ENCODE results near the gene RFK. TPM values are rescaled to one million over a fixed set of nuclear protein-coding genes. Genes with fewer than 3 reads are reported as not detected.
A peak's percentile ranks its signal among the peaks of the same experiment; 100 is the strongest.
"Not testable (repeated sequence)": the region's sequence is repeated elsewhere in the genome, so short reads cannot be mapped to it uniquely, and the experiment has no call there.

The RFK gene
- 17.8 TPM for polyA plus RNA-seq (2013, experiment 1 of 2; ENCODE audit: insufficient read length)
- 18.1 TPM for polyA plus RNA-seq (2013, experiment 2 of 2; ENCODE audit: insufficient read length)

DNA sequence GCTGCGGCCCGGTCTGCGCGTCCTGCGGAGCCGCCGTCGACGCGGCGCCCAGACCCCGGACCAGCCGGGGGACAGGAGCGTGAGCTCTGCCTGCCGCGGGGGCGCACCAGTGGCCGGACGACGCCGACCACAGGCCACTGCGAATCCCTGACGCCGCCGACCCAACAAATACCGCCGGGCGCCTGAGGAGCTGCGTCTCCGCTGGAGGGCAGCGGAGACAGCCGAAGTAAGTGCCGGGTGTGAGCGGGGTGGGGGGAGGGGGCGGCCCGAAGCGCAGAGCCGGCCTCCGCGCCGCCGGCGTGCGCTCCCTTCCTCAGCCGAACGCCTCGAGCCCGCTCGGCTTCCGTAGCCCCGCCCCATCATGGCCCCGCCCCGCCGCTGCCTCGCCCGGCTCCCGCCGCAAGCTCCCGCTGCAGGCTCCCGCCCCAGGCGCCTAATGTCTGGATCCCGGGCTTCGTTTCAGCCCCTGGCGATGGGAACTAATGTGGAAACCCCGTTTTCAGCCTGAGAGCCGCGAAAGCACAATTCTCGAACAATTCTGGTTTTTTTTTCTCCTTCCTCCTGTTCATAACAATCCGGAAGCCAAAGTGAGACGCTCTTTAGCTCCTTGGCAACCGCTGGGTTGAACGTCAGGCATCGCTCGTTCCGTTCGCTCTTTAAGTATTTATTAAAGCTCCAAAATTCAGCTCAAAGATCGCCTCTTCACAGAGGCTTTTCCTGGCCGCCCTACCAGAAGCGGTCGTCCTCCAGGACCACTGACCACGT lies at the start of gene RFK:
TSS of gene RFK (minus strand) at position 232 of the 765 bp plus-strand sequence. CDS start 255 bp downstream, outside the sequence.
- peak; percentile 93 for DNase-seq

DNA sequence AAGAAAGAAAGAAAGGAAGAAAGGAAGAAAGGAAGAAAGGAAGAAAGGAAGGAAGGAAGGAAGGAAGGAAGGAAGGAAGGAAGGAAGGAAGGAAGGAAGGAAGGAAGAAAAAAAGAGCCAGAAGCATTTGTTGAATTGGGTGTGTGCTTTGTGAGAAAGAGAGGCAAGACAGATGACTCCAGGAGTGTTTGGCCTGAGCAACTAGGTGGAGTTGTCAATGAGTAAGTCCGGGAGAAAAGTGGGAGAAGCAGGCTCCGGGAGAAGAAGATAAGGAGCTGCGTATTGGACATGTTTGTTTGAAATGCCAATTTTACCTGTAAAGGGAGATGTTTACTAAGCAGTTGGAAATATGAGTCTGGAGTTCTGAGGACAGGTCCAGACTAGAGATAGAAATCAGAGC lies 49.7 kb upstream of the RFK start:
- DNase-seq, result no peak

GRCh38 chr9:76441551-76442322 lies 47.5 kb upstream of the RFK start:
- no peak for DNase-seq

GRCh38 chr9:76438841-76439588 lies 44.8 kb upstream of the RFK start:
- DNase-seq, result no peak

DNA sequence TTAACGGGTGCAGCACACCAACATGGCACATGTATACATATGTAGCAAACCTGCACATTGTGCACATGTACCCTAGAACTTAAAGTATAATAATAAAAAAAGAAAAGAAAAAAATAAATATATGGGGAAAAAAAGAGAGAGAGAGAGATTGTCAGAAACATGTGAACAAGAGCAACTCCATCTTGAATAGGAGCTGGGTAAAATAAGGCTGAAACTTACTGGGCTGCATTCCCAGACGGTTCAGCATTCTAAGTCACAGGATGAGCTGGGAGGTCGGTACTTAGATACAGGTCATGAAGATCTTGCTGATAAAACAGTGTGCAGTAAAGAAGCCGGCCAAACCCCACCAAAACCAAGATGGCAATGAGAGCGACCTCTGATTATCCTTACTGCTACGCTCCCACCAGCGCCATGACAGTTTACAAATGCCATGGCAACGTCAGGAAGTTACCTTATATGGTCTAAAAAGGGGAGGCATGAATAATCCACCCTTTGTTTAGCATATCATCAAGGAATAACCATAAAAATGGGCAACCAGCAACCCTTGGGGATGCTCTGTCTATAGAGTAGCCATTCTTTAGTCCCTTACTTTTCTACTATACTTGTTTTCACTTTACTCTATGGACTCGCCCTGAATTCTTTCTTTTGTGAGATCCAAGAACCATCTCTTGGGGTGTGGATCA lies 42.9 kb upstream of the RFK start:
- DNase-seq, result not testable (repeated sequence)

DNA sequence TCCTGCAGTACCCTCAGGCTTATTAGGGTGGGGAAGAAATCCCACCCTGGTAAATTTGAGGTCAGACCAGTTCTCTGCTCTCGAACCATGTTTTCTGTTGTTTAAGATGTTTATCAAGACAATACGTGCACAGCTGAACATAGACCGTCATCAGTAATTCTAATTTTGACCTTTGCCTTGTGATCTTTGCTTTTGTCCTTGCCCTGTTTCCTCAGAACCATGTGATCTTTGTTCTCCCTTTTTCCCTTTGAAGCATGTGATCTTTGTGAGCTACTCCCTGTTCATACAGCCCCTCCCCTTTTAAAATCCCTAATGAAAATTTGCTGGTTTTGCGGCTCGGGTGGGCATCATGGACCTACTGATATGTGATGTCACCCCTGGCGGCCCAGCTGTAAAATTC lies 40.7 kb upstream of the RFK start:
- DNase-seq, result not testable (repeated sequence)

DNA sequence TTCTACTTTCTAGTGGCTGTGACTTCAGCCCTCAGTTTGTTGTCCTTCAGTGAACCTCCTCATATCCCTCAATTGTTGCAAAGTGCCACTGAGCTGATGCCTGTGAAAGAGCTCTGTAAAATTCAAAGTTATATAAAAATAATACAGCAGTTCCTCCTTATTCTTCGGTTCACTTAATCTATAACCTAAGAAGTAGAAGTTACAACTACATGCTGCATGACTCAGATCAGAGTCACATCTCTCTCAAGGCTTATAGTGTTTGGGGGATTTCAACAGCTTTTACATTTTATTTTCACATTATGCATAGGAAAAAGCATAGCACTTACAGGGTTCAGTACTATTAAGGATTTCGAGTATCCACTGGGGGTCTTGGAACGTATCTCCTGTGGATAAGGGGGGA lies 39.6 kb upstream of the RFK start:
- DNase-seq, result peak; percentile 49

GRCh38 chr9:76433406-76433805 lies 39.2 kb upstream of the RFK start:
- no peak for DNase-seq

DNA sequence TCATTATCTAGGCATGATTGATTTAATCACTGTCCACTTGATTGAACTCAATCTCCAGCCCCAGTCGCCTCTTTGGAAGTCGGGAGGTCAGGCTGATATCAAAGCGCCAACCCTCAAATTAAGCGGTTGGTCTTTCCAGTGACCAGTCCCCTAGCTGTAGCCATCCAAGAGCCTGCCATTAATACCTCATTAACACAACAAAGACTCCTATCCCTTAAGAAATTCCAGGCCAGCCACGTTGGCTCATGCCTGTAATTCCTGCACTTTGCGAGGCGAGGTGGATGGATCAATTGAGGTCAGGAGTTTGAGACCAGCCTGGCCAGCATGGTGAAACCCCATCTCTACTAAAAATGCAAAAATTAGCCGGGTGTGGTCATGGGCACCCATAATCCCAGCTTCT lies 37.4 kb upstream of the RFK start:
- no peak for DNase-seq

DNA sequence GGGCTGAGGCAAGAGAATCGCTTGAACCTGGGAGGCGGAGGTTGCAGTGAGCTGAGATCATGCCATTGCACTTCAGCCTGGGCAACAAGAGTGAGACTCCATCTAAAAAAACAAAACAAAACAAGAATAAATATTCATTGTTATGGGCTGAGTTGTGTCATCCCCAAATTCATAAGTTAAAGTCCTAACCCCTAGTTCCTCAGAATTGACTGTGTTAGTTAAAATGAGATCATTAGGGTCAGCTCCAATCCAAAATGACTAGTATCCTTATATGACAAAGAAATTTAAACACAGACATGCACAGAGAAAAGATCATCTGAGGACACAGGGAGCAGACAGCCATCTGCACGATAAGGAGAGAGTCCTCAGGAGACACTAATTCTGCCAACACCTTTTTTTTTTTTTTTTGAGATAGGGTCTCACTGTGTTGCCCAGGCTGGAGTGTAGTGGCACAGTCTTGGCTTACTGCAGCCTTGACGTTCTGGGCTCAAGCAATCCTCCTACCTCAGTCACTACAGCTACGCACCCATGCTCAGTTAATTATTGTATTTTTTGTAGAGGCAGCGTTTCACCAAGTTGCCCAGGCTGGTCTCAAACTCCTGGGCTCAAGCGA lies 32.7 kb upstream of the RFK start:
- no peak for DNase-seq

- DNase-seq, result no peak
Measured at GRCh38 chr9:76425677-76426453, 31.6 kb upstream of the RFK start.

DNA sequence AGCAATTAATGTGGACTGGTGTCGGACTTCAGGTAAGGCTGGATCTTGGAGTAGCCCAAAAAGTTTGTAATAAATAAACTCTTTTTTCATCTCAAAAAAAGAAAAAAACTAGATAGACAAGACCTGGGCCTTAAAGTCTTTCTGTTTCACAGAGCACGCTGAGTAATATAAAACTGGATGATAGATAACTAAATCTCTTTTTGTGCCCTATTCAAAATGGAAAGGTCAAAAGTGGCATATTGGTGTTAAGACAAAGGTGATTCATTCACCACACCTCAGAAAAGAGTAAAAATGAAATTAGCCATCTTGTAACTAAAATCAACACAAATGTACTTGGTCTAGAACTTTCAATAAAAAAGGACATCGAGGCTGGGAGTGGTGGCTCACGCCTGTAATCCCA lies 30.3 kb upstream of the RFK start:
- no peak for DNase-seq

DNA sequence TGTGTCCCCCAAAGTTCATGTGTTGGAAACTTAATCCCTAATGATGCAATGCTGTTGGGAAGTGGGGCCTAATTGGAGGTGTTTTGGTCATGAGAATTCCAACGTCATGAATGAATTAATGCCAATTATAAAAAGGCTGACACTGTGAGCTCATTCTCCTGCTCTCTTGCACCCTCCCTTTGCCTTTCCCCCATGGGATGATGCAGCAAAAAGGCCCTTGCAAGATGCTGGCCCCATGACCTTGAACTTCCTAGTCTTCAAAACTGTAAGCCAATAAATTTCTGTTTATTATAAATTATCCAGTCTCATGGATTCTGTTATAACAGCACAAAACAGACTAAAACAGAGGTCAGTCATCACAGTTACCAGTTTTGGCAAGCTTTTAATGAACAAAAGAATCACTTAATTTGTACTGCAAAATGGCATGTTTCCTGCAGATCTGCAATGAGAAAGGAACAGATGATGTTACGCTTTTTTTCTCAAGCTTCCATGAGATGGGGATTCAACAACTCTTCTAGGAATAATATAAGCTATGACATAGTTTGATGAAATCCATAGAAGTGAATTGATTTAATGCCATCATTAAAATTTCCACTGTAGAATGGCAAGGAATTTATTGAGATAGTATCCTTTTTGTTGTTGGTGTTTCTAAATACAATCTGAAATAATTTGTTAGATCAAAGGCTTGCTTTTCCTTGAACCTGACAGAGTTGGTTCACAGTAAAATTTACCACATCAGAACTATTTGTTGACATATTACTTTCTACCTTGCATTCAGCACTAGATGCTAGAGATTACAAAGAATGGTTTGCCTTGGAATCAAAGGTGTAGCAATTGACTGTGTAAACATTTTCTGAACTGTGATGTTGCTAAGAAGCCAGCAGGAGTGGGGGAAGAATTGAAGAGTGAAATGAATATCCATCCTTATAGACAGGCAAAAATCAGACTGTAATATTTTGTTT lies 29.3 kb upstream of the RFK start:
- DNase-seq, result no peak

GRCh38 chr9:76419782-76420380 lies 25.7 kb upstream of the RFK start:
- DNase-seq, result no peak

- DNase-seq, result no peak
Measured at GRCh38 chr9:76417394-76417793, 23.2 kb upstream of the RFK start.

DNA sequence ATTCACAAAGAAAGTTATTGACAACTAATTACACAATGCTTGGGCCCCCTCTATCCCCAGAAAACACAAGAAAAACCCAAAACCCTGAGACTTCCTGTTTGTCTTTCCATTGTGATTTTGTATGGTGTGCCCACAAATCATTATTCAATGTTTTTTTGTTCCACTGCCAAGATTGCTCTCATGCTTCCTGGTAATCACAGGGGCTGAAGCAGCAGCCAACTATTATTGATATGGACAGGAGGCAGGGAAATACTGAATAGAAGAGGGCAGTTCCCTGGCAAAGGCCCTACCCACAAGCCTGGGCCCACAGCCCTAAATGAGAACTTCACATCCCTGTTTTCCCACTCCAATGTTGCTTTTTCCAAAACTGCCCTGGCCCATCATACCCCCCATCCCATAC lies 21.5 kb upstream of the RFK start:
- peak; percentile 27 for DNase-seq

DNA sequence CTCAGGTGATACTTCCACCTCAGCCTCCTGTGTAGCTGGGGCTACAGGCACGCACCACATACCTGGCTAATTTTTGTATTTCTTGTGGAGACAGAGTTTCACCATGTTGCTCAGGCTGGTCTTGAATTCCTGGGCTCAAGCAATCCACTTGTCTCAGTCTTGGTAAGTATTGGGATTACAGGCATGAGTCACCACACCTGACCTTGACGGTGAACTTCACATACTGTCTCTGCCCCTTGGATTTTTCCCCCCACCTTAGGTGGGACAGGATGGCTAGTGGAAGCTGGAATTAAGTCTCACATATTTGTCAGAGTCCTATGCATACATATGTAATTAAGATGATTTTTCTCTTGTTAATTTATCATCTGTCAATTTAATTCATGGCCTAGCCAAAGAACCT lies 20.9 kb upstream of the RFK start:
- DNase-seq, result no peak

DNA sequence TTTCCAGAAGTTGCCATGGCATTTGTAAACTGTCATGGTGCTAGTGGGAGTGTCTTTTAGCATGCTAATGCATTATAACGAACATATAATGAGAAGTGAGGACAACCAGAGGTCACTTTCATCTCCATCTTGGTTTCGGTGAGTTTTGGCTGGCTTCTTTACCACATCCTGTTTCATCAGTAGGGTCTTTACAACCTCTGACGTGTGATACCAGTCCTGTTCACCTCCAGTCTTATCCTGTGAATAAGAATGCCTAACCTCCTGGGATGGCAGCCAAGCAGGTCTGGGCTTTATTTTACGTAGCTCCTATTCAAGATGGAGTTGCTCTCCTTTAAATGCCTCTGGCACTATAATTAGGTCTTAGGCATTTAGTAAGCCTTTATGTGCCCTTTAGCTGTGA lies 20.4 kb upstream of the RFK start:
- DNase-seq, result no peak

DNA sequence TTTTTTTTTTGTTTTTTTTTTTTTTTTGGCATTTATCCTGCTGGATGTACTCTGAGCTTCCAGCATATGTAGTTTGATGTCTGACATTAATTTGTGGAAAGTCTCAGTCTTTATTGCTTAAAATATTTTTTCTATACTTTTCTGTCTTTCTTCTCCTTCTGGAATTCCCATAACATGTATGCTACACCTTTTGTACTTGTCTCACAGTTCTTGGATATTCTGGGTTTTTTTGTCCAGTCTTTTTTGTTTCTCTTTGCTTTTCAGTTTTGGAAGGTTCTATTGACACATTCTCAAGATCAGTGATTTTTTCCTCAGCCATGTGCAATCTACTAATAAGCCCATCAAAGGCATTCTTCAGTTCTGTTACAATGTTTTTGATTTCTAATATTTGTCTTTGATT lies 19.4 kb upstream of the RFK start:
- DNase-seq, result no peak

GRCh38 chr9:76412638-76413037 lies 18.4 kb upstream of the RFK start:
- no peak for DNase-seq

Measured in fibroblast of skin of back (primary cell).